ENCODE measurements around the gene CYP26B1.

Gene CYP26B1

DNA sequence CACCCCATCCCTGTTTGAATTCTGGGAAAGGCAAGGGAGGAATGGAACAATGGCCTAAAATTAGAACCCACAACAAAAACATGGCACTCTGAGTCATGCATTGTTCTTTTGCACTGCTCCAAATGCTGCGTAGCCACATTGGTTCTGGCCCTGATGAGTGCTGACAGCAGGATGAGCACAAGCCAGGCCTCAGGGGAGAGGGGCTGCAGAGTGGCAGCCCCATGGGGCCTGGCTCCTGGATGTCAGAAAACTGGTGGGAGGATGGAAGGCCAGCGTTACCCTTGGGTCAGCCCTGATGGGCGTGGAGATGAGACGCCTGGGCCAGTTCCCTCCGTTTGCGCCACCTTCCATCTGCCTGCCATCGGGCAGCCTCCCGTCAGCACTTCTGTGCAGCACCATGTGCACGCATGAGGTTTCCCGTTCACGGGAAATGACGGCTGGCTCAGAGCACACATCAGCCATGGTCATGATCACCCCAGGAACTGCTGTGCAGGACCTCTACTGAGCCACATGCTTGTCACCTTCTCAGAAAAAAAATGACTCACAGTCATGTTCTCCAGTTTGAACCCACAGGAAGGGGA is 65.6 kb downstream of the CYP26B1 start:
- no peak for DNase-seq (ENCODE audit: low spot score)

DNA sequence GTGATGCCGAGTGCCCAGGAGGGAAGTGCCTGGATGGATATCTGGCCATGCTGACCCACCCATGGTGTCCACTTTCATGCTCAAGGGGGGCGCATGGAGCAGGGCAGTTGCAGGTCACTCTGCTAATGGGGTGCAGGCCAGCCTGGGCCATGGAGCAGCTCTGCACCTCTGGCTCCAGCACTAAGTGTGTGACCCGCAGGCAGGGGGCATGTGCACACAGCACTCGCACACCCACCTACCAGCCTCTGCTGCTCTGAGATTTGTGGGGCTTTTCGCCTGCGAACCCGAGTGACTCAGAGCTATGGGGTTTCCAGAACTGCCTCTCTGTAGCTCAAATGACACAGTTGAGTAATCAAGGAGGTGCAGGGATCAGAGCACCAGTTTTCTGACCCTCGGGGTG is 66.2 kb downstream of the CYP26B1 start:
- DNase-seq (ENCODE audit: low spot score): no peak

DNA sequence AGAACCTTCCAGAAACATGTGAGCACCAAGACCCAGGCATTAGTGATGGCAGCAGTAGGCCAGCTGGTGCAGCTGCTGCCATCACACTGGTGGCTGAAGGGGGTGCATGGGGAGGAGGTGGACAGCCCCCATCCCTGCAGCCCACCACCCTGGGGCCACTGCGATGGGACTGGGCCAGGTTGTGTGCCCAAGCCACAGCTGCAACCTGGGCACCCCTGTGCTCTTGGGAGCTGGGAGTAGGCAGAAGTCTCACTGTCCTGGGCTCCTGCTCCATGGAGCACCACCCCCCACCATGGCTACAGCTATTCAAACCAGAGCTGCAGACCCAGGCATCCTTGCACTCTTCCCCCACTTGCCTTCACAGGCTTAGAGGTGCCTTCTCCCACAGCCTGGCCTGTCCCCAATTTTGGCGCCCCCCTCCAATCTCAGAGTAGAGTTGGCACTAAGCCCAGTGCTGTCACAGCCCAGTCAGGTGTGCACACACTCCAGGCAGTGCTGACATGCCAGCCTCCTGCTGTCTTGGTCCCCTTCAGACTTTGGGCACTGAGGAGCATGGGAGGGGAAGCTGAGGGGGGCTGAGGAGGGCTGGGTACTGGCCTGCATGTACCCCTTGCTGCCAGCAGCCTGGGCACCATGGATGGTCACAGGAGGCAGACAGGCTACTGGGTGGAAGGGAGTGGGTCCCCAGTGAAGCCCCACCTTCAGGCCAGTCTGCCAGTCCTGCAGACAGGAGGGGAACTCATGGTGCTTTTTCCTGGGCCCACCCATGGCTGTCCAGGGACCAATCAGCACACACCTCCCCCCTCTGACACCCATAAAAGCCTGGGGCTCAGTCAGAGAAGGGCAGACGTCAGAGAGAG is 67.1 kb downstream of the CYP26B1 start:
- no peak for DNase-seq (ENCODE audit: low spot score)

Data from AG08396 (cell line).